ENCODE measurements around the gene TDRD3.

Gene TDRD3

GRCh38 chr13:60571571-60571970 lies 174.6 kb downstream of the TDRD3 start:
- Histone ChIP-seq H3K36me3 (ENCODE audit: control insufficient read depth, insufficient read depth, low read length) (no peaks in the 10 kb centered on the region; the same call in 1 of the 2 replicates), H3K4me3 (replicated peaks; ENCODE audit: low read depth, low read length) (no peak overlapping the region), H3K27me3 (replicated peaks; ENCODE audit: control insufficient read depth, insufficient read depth, low read length) (no peaks in the 10 kb centered on the region)
- no peak for DNase-seq (ENCODE audit: extremely low read depth, insufficient read length)
- TF ChIP-seq CTCF (IDR thresholded peaks at IDR 0.05; ENCODE audit: insufficient read depth, low read length, poor library complexity, severe bottlenecking): no peak

GRCh38 chr13:60572003-60572798 lies 175.2 kb downstream of the TDRD3 start:
- TF ChIP-seq CTCF (IDR thresholded peaks at IDR 0.05; ENCODE audit: insufficient read depth, low read length, poor library complexity, severe bottlenecking): no peak
- Histone ChIP-seq H3K4me3 (replicated peaks; ENCODE audit: low read depth, low read length) (no peak overlapping the region), H3K27me3 (replicated peaks; ENCODE audit: control insufficient read depth, insufficient read depth, low read length) (no peaks in the 10 kb centered on the region), H3K36me3 (ENCODE audit: control insufficient read depth, insufficient read depth, low read length) (no peaks in the 10 kb centered on the region; the same call in 1 of the 2 replicates)
- no peak for DNase-seq (ENCODE audit: extremely low read depth, insufficient read length)

GRCh38 chr13:60572855-60573254 lies 175.8 kb downstream of the TDRD3 start:
- no peak for DNase-seq (ENCODE audit: extremely low read depth, insufficient read length)
- no peaks in the 10 kb centered on the region; the same call in 1 of the 2 replicates for H3K36me3 ChIP-seq (ENCODE audit: control insufficient read depth, insufficient read depth, low read length)

GRCh38 chr13:60574735-60575134 lies 177.7 kb downstream of the TDRD3 start:
- no peak for DNase-seq (ENCODE audit: extremely low read depth, insufficient read length)
- no peak for TF ChIP-seq CTCF (IDR thresholded peaks at IDR 0.05; ENCODE audit: insufficient read depth, low read length, poor library complexity, severe bottlenecking)
- no peak overlapping the region for H3K4me3 ChIP-seq (replicated peaks; ENCODE audit: low read depth, low read length)
- H3K27me3 ChIP-seq (replicated peaks; ENCODE audit: control insufficient read depth, insufficient read depth, low read length): no peaks in the 10 kb centered on the region
- H3K36me3 ChIP-seq (ENCODE audit: control insufficient read depth, insufficient read depth, low read length): no peaks in the 10 kb centered on the region; the same call in 1 of the 2 replicates

More at GRCh38 chr13:60572855-60573254, 175.8 kb downstream of the TDRD3 start:
- TF ChIP-seq CTCF (IDR thresholded peaks at IDR 0.05; ENCODE audit: insufficient read depth, low read length, poor library complexity, severe bottlenecking): no peak
- H3K27me3 ChIP-seq (replicated peaks; ENCODE audit: control insufficient read depth, insufficient read depth, low read length): no peaks in the 10 kb centered on the region
- no peak overlapping the region for H3K4me3 ChIP-seq (replicated peaks; ENCODE audit: low read depth, low read length)

GRCh38 chr13:60575142-60575541 lies 178.1 kb downstream of the TDRD3 start:
- no peak for DNase-seq (ENCODE audit: extremely low read depth, insufficient read length)
- no peak overlapping the region for H3K4me3 ChIP-seq (replicated peaks; ENCODE audit: low read depth, low read length)
- H3K36me3 ChIP-seq (ENCODE audit: control insufficient read depth, insufficient read depth, low read length): no peaks in the 10 kb centered on the region; the same call in 1 of the 2 replicates
- H3K27me3 ChIP-seq (replicated peaks; ENCODE audit: control insufficient read depth, insufficient read depth, low read length): no peaks in the 10 kb centered on the region
- no peak for TF ChIP-seq CTCF (IDR thresholded peaks at IDR 0.05; ENCODE audit: insufficient read depth, low read length, poor library complexity, severe bottlenecking)

Measured in GM06990 (cell line).